GM18499 (cell line): ENCODE data around the gene KY.

Experiments
- ATAC-seq: cut with Tn5 transposase; IDR thresholded peaks from one replicate; pipeline ENCODE4 v1.9.1; 2021; ENCODE audit warnings: moderate number of reproducible peaks; ENCODE audit not compliant: insufficient read depth, unreplicated experiment

Gene KY

GRCh38 chr3:134623615-134624245 is 27.1 kb downstream of the KY start:
- ATAC-seq: no peak

GRCh38 chr3:134622806-134623365 is 27.9 kb downstream of the KY start:
- ATAC-seq: no peak

DNA sequence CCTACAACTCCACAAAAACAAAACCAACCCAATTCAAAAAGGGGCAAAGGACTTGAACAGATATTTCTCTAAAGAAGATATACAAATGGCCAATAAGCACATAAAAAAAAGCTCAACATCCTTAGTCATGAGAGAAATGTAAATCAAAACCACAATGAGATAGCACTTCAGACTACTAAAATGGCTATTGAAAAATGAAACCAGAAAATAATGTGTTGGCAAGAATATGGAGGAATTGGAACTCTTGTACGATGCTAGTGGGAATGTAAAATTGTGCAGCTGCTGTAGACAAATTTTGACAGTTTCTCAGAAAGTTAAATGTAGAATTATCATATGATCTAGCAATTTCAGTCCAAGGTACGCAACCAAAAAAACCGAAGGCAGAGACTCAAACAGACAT is 29.0 kb downstream of the KY start:
- no peak for ATAC-seq

DNA sequence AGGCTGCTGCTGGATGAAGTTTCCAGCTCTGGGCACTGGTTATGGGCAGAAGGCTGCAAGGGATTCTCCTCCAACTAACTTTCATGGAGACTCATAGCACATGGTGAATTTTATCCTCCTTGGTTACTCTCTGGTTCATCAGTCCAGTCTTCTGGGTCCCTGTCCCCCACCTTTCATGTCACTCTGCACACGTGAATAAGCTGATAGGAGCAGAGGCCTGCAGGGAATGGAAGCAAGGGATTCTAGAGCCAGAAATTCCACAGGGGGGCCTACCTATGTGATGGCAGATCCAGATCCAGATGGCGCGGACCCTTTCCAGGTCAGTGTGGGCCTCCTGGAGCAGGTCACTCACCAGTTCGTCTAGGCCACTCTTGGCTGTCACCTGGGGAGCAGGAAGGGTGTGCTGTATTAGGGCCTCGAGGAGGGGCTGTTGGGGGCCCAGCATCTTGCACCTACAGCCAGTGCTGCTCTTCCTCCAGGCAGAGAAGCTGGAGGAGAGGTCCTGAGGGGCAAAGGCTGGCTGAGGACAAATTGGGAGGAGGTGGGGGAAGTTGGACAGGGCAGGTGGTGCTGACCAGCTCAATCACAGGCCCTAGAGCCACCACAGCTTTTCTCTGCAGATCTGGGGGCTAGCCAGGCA is 30.2 kb downstream of the KY start:
- ATAC-seq: no peak

DNA sequence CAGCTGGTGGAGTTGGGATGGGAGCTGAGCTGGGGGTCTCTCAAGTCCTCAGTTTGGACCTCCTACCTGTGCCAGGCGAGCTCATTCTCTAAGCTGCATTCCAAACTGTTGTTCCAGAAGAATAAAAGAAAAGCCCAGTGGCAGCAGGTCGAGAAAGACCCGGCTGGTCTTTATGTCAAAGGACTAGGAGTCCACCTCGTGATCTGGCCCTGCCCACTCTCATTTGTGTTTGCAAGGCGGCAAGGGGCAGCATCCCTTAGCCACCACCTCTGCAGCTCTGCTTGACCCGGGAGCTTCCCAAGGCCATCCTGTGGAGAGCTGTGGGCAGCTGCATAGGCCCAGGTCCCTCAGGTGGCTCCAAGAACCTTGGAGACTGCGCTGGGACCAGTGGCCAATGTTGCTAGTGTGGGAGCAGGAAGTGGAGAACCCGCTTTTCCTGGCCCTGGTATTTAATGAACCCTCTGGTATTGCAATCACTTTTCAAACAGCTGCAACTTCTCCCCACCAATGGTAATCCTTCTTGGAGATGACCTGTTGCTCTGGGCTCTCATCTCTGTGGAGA is 30.9 kb downstream of the KY start:
- ATAC-seq: no peak

GRCh38 chr3:134619301-134619615 is 31.6 kb downstream of the KY start:
- ATAC-seq: no peak

- ATAC-seq: no peak
These were observed 32.1 kb downstream of the KY start for GRCh38 chr3:134618478-134619300.

- ATAC-seq: no peak
These were observed 33.0 kb downstream of the KY start for GRCh38 chr3:134617608-134618477.

- ATAC-seq: no peak
These were observed 35.1 kb downstream of the KY start for GRCh38 chr3:134615743-134616142.

- no peak for ATAC-seq
These were observed 35.9 kb downstream of the KY start for GRCh38 chr3:134614955-134615354.

- no peak for ATAC-seq
These were observed 37.8 kb downstream of the KY start for GRCh38 chr3:134613006-134613520.

- no peak for ATAC-seq
These were observed 39.3 kb downstream of the KY start for GRCh38 chr3:134611516-134611915.

DNA sequence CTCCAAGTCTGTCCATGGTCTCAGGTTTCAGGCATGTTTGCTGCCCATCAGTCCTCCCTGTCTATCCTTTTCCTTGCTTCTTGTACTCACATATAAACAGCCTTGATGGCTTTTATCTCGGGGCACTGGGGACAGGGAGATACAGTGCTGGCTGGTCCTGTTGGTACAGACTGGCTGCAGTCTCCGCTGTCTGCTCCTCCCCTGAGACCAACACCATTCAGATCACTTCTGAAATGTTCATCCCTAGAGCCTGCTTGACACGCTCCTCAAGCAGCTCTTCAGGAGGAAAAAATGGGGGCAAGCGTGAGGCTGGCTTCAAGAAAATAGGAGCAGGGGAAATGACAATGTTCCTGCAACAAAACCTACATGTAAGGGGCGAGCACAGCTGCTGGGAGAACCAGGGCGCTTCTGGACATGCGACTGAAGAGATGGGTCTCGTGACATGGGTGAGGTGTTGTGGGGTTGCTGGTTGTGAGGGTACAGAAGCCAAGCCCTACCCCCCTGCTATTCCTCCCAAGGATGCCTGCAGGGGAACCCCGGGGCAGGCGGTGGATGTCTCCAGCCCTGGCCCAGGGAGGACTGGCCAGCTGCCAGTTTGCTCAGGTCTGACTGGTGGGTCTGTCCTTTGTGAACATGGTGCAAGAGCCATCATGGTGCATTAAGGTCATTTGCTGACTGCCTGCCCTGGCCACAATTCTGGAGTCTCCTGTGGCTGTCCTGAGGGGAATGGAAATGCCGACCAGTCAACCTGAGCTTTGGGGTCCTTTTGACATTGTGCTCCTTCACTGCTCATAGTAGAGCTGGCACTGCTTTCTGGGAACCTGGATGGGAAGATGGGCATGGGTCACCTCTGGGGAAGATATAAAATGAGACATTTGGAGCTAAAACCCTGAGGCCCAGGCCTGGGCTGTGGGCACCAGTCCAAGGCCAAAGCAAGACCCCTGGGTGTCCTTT is 40.1 kb downstream of the KY start:
- no peak for ATAC-seq

DNA sequence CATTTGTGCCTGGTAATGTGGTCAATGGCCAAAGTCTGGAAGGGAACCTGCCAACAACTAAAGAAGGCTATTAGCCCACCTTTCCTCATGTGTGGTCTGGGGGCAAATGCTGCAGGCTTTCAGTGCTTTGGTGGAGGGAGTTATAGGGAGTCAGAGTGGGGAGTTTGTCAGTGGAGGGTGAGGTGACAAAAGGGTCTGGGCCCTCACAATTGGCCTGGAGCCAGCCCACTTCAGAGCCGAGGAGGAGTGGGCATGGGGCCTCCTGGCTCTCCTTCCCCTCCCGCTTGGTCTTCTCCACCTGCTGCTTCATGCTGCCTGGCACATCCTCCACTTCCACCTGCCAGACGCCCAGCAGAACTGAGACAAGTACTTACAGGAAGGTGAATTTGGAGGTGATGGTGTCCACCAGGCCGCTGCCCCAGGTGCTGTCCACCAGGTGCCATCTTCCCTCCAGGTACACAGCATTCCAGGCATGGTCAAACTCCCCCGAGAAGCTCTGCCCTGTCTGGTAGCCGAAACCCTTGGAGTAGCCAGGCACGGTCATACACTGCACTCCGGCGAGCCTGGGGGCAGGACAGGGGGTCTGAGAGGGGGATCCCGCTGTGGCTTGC is 40.9 kb downstream of the KY start:
- no peak for ATAC-seq

GRCh38 chr3:134608771-134609435 is 41.9 kb downstream of the KY start:
- no peak for ATAC-seq

- ATAC-seq: no peak
These were observed 42.6 kb downstream of the KY start for GRCh38 chr3:134608023-134608770.
